Left lobe of liver (tissue), 2 donors: Measurements from ENCODE around the gene CXXC5. TPM values are rescaled to one million over a fixed set of nuclear protein-coding genes. Genes with fewer than 3 reads are reported as not detected.

Experiments used
- ATAC-seq: fragments of 200-7000 bp; cut with Tn5 transposase; one replicate; pipeline ENCODE4 v1.9.1; 2020; ENCODE audit warnings: mild to moderate bottlenecking, moderate library complexity
- DNase-seq: peaks from one replicate; pipeline ENCODE4 v3.0.0-alpha.2; 2020; ENCODE audit warnings: low spot score
- total RNA-seq: library from RNA; stranded (reverse); gene quantifications from one replicate; pipeline ENCODE4 v1.2.1, GENCODE V29; 2021
- donor health status: DM: no; HTN: no; CAD: no; lungs with moderate emphysema.
- donor health status: DM: no; HTN: yes; CAD: no.

Gene CXXC5
- total RNA-seq, 1 donor from 2014 or later: 64.0 TPM

DNA sequence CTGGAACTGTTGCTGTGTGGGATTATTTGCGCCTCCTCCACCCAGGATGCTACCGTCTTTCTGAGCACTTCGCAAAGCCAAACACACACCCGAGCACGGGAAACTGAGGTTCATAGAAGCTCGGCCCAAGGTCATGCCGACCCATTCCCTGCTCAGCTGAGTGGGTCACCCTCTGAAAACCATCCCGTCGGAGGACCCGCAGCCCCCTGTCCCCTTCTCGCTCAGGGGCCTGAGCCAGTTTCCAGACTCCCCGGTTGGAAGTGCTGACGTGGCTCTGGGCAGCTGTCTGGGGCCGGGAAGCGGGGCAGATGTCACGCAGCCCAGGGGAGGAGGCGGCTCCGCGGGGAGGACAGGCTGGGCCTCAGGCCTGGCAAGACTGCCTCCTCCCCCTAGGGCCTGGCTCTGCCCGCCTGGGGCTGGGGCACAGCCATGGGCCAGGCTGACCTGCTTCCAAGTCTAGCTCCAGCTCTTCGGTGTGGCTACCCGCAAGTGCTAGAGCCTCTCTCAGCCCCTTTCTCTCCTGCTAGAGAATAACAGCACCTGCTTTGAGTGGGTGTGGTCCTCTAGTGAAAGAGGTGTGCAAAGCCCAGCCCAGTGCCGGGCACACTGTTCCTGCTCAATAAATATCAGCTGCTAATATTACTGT, 9.9 kb upstream of the CXXC5 start:
- ATAC-seq: peak; percentile 71
- peak; percentile 95 for DNase-seq

DNA sequence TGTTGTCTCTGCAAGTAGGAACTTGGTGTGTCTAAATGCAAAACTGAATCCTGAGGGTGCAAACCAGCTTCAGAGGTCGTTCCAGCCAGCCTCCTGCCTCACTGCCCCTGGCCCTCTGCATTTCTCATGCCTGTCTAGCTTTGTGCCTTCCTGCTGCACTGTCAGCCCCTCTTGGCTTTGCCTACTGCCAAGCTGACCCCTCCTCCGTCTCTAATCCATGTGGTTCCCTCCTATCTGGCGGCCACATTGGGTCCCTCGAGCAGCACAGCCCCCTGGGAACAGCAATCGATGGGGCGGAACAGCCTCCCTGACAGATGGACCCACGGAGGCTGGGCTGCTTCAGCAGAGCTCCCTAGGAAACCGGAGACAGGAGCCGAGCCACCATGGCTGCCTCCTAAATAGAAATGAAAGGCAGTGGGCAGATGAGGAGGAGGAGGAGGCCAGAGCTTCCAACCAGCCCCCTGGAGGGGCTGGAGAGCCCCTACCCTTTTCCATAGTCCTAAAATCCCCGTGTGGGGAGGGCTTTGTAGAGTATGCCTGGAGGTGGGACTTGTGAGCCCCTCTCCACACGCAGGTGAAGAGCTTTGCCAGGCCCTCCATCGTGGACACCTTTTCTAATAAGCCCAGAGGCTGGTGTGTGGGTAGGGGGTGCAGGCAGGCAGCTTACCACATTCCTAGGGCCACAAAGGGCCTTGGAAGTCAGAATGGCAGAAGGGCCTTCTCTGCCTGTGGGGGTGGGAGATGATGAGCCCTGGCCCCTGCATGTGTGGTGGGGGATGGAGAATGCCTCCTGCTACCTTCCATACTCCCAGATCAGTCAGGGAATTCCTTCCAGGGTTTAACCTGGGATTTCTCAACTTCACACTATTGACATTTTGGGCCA, 9.2 kb upstream of the CXXC5 start:
- no peak for ATAC-seq
- DNase-seq: no peak

DNA sequence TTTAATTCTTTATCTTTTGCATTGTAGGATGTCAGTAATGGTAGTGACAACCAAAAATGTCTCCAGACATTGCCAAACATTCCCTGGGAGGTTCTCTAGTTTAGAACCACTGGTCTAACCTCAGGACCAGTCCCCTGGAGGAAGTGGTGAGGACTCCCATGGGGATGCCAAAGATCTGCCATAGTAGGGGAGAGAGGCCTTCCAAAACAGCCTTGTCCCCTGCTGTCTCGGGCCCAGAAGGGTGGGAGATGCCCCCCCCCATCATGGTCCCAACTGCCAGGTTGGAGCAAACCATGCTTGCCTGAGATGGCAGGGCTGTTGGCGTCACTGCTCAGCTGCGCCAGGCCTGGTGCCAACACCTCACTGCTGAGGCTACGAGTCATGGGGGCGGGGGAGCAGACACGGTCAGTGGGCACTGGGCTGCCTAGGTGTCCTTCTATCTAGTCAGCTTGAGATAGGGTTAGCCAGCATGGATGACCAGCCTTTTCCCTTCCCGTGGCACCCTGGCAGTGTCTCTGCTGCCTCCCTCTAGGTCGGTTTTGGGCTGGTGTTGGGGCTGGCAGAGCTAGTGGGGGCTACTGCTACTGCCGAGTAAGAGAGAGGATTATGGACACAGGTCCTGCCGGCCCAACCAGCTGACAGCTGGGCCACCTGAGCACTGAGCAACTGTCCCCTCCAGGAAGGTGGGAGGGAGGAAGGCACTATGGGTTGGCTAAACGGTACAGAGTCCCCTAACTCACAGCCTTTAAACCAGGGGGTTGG, 8.3 kb upstream of the CXXC5 start:
- DNase-seq (peak; percentile 74), ATAC-seq (no peak)

DNA sequence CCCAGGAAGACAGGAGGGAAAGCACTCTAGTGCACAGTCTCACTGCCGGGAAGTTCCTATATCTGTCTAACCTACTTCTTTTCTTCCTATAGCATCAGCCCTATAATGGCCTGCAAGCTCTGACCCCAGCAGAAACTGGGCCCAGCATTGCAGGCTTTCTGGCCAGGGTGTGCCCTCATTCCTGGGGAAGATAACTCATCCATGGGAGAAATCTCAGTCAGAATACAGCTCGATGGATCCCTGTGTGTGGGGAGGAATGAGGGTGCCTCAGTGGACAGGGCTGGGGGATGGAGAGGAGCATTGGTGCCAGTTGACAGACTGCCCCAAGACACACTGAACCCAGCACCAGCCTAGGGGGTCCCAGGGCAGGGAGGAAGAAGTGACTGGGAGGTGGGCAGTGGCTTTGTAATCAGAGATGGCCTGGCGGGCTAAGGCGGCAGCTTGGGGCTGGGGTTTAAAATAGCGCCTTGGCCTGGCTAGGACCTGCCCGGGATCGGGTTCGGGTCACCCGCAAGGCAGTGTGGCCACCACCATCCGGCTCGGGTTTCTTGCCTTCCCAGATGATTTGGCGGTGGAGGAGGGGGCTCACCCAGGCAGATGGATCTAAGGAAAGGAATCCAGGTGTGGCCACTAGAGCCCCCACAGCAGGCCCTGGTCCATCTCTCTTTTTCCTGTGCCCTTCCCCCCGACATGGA, 7.6 kb upstream of the CXXC5 start:
- ATAC-seq (no peak), DNase-seq (no peak)

DNA sequence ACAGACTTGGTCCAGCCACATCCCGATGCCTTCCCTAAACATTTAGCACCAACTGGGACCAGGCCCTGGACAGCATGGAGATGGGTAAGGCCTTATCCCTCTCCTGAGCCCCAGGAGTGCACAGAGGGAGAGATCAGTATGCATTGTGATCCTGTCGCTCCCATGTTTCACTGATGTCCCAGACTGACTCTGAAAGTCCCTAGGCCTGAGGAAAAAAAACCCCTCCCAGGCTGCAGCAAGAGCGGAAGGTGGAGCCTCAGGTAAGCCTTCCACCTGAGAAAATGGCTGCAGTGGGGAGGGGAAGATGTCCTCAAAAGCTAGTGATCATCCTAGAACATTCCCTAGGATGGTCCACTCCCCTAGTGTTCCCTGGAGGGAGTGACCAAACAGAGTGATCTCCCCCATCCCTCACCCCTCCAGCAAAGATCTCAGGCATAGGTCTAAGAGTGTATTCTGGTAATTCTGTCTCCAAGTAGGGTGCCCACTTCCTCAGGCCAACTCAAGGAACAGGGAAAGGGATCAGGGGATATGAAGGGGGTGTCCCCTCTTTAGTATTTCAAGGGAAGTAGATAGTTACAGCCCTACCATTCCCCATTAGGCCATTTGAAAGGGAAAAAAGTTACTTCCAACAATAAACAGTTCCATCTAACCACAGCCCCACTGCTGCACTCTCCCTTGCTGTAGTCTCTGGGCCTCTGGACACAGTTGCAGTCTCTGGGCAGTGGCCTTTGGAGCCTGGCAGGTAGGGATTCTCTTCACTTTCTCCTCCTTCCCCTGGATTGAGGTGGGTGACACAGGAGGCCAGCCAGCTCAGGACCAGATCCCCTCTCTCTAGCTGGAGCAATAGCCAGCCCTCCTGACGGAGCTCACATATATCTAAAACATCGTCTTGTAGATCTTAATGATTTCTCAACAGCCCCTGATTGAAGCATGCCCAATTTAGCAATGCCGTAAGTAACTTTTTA, 6.8 kb upstream of the CXXC5 start:
- no peak for ATAC-seq
- no peak for DNase-seq

DNA sequence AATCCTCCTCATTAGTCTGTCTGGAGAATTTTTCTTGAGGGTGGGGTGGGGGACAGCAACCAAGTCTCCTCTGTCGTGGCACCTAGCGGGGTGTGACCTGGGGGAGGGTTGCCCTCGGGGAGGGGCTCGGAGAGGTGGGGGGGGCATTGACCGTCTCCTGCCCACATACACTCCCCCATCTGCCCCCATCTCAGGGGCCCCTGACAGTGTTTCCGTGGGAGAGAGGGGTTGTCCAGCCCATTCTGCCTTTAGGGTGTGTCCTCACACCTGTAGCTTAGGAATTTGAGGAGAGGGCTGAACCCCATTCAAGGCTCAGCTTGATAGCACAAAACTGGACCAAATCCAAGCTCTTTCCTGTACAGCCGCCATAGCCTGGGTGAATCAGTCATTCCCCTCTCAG, 5.9 kb upstream of the CXXC5 start:
- ATAC-seq: no peak
- DNase-seq: no peak

DNA sequence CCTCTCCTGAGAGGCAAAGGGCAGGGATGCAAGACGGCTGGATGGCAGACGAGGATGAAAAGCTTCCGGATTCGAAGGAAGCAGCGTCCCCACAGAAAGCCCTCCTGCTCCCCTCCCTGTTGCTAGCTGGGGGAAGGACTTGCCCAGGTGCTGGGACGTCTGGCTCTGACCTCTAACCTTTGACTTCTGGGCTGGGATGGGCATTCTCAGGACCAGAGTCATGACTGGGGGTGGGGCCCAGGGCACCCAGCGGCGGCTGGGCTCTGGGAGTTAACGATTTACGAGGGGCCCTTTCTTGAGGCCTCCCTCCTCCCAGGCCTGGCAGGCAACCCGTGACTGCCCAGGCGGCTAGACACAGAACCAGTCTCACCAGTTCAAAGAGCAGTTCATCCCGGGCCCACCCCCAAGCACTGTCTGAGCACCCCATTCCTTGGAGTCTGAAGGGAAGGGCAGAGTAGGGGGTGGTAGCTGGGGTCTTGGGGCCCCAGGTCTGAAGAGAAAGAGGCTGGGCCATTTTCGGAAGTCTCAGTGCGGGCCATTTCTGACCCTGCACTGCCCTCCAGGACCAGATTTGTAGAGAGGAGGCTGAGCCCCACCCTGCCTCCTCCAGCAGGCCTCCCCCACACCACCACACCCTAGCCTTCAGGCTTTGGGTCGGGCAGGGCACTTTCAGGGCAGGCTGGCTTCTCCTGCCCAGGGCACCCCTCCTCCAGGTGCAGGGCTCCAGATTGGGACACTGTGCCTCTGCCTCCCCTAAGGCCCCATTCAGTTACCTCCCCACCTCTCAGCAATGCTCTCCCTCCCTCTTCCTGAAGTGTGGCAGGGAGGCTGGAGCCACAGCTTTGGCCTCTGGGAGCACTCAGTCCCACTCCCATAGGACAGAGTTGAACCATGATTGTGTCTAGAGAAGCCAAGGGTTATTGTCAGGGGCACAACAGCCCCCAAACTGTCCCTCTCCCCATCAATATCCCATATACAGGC, 5.0 kb upstream of the CXXC5 start:
- ATAC-seq: peak; percentile 64
- DNase-seq: peak; percentile 96

DNA sequence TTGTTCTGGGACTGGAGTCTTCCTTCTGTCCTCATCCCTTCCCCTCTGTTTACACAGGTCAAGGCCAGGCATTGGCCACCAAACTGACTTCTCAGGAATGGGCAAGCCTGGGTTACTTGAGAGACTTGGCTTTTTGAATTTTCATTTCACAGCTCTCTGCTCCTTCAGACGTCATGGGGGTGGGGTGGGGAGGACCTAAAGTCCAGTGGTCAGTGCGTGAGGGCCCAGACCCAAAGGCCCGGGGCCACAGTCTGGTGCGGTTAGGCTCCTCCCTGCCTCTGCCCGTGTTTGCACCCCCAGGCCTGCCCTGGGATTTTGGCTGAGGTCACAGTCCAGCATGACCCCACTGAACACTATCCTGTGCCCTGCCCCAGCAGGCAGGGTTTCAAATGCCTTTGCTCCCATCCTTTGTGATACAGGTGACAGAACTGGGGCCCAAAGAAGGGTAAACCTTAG, 4.1 kb upstream of the CXXC5 start:
- ATAC-seq (peak; percentile 47), DNase-seq (peak; percentile 90)

DNA sequence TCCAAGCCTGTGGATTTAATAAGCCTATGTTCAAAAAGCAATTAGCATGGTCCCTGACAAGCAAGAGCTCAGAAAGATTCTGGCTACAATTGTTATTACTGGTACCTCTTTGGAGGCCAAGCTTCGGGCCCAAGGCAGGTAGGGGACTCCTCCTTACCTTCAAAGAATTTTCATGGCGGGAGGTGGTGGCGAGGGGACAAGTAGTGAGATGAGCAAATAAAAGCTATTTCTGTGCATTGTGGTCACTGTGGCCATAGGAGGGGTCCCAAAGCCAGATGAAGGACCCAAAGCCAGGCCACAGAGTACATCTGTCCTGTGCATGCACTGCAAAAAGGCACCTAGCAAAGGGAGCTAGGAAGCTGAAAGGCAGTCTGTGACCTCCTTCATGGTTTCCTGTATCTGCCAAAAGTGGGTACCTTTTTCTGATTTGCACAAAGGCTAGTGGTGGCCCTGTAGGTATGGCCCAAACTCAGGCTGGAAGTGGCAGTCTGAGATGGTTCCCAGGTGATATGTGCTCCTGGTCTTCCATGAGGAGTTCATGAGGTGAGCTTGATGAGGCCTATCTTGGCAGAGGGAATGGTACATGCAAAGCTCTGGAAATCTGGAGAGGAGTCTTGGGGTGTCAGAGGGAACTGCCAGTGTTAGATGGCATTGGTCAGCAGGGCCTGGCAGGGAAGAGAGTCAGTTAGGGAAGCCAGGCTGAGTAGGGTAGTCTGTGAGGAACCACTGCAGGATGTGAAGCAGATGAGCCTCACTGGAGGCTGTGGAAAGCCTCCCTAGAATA, 3.3 kb upstream of the CXXC5 start:
- DNase-seq (peak; percentile 35), ATAC-seq (no peak)

DNA sequence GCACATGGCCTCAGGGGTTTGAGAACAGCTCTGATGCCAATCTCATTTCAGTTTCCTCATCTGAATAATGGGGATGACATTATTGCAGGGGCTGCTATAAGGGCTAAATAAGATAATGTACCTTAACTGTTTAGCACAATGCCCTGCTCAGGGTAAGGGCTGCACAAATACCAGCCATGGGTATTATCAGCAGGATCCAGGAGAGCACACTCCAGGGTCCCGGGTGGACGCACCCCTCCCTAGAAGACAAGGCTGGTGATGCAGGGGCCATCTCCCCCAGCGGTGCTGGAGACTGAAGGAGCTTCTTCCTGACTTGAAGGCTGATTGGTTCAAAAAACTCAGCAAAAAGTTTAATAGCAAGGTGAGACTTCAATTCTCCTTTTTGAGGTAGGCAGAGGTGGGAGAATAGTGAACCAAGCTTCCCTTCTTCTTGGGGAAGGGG, 2.7 kb upstream of the CXXC5 start:
- no peak for DNase-seq
- no peak for ATAC-seq

DNA sequence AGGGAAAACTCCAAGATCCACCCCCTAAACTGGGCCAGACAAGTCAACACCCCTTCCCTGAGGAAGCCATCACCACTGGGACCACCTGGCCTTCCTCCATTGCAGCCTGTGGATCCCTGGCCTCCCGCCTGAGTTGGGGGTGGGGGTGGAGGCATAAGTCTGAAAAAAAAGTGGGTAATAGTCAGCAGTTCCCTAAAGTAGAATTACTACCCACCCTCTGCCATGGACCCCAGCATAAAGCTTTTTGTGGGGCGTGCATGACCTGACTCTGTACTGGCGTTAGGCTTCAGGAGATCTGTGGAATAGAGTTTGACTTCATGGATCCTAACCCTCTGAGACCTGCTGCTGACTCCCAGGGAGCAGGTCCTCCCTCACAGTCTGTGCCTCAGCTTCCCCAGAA, 2.0 kb upstream of the CXXC5 start:
- ATAC-seq (no peak), DNase-seq (no peak)

DNA sequence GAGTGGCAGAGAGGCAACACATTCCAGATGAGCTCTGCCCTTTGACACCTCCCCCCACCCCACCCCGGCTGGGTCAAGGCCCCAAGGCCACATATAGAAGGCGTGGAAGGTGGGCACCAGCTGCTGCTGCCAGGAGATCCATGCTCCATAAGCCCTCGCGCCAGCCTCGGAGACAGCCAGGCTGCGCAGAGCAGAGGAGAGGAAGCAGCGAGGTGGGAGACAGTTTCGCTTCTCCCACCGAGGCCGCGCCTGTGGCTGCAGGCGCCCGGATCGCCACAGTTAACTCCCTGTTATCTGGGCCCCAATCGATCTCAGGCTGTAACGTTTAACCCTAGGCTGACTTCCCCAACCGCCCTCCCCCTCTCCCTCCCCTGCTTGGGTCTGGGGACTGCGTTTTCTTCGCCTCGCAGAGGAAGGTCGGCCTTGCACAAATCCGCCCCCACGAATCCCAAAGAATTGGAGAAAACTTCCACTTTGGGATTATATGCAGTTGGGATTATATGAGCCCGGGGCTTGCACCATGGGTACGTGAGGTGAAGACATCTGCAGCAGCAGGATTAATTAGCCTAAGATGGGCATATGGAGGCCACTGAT, 1.1 kb upstream of the CXXC5 start:
- no peak for ATAC-seq

DNA sequence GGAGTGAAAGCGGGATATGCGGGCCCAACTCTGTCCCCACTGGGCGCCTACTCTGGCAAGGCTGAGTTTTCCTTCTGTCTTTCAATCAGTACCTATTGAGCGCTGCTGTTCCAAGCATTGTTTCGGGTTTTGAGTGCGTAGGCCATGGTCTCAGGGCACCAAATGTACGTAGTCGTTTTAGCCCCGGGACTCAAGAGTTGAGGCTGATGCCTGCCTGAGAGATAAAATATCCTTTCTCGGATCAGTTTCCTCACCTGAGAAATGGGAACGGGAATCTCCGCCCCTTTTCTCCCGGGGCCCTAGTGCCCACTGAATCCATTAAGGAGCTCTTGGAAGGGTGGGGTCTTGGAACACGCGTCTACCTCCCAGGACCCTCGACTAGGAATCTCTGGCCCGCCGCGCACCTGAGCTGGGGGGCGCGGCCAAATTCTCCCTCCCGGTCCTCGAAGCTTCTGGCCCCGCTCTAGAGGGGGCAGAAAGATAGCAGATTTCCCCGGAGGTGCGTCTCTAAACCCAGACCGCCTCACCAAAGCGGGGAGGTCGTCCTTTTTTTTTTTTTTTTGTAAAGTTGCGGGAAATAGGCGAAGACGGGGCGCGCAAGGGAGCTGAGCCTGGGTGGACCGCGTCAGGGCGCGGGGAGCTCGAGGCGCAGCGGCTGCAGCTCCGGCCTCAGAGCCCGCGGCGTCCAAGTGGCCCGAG, 494 bp upstream of the CXXC5 start:
- ATAC-seq: no peak

More for the DNA sequence above, 1.1 kb upstream of the CXXC5 start:
- peak; percentile 66 for DNase-seq

DNA sequence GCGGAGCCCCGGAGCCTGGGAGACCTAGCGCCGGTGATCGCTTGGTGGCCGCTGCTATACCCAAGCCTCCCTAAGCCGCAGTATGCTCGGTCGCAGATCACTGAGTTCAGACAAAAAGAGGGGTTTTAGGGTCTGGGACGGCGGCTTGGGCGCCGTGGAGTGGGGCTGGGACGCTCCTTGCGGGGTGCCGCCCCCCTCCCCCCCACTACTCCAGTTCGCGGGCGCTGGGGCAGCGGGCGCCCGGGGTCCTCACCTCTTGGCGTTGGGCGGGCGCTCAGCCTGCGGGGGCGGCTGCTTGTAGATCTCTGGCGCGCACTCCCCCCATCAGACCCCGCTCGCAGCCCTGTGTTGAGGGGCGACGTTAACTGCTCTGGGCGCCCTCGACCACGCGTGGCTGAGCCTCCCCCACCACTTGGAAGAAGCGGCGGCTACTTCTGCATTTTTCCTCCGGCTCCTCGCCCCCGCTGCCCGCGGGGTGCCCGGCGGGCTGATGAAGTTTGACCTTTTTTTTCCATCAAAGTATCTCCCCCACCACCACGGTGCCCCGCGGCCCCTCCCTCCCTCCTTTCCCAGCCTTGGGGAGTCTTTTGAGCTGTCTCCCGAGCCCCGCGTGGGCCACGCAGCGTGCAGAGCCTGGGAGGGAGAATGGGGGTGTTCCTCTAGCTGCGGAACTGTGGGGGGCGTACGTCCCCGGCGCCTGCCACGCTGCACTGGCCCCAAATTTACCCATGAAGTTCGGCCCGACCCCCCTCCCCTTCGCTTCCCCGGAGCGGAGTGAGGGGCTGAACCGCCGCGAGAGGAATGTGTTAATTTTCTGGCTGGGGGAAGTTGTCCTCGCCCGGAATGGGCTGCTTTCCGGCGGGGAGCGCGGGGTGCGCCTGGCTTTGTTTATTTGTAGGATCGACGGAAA, 1.2 kb downstream of the CXXC5 start:
- DNase-seq (no peak), ATAC-seq (peak; percentile 2)

More for the DNA sequence above, 494 bp upstream of the CXXC5 start:
- no peak for DNase-seq

DNA sequence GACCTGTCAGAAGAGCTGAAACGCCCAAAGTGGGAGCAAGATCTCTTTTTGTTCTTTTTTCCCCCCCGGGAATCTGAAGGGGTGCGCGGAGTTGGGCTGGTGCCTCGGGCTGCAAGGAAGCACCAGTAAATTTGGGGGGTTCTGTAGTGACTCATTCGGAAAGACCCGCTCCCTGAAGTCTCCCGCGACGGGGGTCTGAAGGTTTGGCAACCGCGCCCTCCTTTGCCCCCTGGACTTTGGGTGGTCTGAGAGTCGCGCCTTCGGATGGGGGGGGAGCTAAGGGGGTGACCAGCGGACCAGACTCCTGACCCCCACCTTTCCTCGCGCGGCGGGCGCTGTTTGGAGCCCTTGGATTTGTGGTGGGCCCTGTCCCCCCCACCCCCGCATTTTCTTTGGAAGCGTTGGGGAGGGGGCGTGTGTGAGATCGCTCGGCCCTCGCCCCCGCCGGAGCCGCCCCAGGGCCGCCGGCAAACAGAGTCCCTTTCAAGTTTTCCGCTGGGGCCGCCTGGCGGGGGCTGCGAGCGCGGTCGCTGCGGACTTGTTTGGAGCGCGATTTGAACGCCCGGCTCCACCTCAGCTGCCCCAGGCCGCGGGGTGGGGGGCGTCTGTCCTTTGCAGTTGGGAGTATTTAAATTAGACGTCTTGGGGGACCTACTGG, 2.0 kb downstream of the CXXC5 start:
- ATAC-seq: no peak
- no peak for DNase-seq
